Measurements from ENCODE around the gene PLEKHJ1. TPM values are rescaled to one million over a fixed set of nuclear protein-coding genes. Genes with fewer than 3 reads are reported as not detected.

The PLEKHJ1 gene
- polyA plus RNA-seq, 1 donor from 2014 or later, result 219 TPM

DNA sequence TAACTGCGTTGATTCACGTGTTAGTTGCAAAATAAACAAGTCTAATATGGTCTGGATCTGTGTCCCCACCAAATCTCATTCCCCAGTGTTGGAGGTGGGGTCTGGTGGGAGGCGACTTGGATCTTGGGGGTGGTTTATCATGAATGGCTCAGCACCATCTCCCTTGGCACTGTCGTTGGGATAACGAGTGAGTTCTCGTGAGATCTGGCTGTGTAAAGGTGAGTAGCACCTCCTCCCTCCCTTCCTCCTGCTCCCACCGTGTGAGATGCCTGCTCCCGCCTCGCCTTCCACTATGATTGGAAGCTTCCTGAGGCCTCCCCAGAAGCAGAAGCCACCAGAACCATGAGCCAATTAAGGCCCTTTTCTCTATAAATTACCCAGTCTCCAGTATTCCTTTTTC, 41.0 kb upstream of the PLEKHJ1 start:
- TF ChIP-seq, protein P1, sequence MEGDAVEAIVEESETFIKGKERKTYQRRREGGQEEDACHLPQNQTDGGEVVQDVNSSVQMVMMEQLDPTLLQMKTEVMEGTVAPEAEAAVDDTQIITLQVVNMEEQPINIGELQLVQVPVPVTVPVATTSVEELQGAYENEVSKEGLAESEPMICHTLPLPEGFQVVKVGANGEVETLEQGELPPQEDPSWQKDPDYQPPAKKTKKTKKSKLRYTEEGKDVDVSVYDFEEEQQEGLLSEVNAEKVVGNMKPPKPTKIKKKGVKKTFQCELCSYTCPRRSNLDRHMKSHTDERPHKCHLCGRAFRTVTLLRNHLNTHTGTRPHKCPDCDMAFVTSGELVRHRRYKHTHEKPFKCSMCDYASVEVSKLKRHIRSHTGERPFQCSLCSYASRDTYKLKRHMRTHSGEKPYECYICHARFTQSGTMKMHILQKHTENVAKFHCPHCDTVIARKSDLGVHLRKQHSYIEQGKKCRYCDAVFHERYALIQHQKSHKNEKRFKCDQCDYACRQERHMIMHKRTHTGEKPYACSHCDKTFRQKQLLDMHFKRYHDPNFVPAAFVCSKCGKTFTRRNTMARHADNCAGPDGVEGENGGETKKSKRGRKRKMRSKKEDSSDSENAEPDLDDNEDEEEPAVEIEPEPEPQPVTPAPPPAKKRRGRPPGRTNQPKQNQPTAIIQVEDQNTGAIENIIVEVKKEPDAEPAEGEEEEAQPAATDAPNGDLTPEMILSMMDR (IDR thresholded peaks at IDR 0.05; ENCODE audit: poor library complexity, severe bottlenecking), result no peak
- TF ChIP-seq POLR2AphosphoS5 (IDR thresholded peaks at IDR 0.05), result no peak
- TF ChIP-seq TAF1 (IDR thresholded peaks at IDR 0.05; ENCODE audit: low read depth), result no peak
- no peak for TF ChIP-seq EZH2 (IDR thresholded peaks at IDR 0.05; ENCODE audit: borderline replicate concordance, insufficient read depth, low read length, poor library complexity, severe bottlenecking)
- TF ChIP-seq, protein P2, sequence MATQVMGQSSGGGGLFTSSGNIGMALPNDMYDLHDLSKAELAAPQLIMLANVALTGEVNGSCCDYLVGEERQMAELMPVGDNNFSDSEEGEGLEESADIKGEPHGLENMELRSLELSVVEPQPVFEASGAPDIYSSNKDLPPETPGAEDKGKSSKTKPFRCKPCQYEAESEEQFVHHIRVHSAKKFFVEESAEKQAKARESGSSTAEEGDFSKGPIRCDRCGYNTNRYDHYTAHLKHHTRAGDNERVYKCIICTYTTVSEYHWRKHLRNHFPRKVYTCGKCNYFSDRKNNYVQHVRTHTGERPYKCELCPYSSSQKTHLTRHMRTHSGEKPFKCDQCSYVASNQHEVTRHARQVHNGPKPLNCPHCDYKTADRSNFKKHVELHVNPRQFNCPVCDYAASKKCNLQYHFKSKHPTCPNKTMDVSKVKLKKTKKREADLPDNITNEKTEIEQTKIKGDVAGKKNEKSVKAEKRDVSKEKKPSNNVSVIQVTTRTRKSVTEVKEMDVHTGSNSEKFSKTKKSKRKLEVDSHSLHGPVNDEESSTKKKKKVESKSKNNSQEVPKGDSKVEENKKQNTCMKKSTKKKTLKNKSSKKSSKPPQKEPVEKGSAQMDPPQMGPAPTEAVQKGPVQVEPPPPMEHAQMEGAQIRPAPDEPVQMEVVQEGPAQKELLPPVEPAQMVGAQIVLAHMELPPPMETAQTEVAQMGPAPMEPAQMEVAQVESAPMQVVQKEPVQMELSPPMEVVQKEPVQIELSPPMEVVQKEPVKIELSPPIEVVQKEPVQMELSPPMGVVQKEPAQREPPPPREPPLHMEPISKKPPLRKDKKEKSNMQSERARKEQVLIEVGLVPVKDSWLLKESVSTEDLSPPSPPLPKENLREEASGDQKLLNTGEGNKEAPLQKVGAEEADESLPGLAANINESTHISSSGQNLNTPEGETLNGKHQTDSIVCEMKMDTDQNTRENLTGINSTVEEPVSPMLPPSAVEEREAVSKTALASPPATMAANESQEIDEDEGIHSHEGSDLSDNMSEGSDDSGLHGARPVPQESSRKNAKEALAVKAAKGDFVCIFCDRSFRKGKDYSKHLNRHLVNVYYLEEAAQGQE (IDR thresholded peaks at IDR 0.05; ENCODE audit: borderline replicate concordance), result no peak
- no peak for TF ChIP-seq RAD21 (conservative IDR thresholded peaks at IDR 0.05)
- TF ChIP-seq SMC3 (conservative IDR thresholded peaks at IDR 0.05; ENCODE audit: poor library complexity), result no peak
- TF ChIP-seq EP300 (conservative IDR thresholded peaks at IDR 0.05; ENCODE audit: poor library complexity, severe bottlenecking), result no peak
- TF ChIP-seq MXI1 (conservative IDR thresholded peaks at IDR 0.05; ENCODE audit: poor library complexity, severe bottlenecking), result no peak
- Histone ChIP-seq H4K20me1 (ENCODE audit: insufficient read depth) (peaks cover 18% of the 10 kb centered on the region), H3K4me3 (ENCODE audit: low read length) (no peak overlapping the region), H2AFZ (ENCODE audit: low read depth, low read length) (no peak overlapping the region), H3K79me2 (replicated peaks; ENCODE audit: insufficient read depth, low read length) (peaks cover 21% of the 10 kb centered on the region), H3K9me3 (ENCODE audit: low read length) (no peaks in the 10 kb centered on the region), H3K9ac (ENCODE audit: low read length) (no peak overlapping the region), H3K27me3 (ENCODE audit: insufficient read depth, low read depth, low read length) (peaks cover 5% of the 10 kb centered on the region), H3F3A (ENCODE audit: insufficient read depth, low read length, poor library complexity, severe bottlenecking) (peaks cover 4% of the 10 kb centered on the region), H3K36me3 (ENCODE audit: insufficient read depth, low read length) (no peaks in the 10 kb centered on the region), H3K4me2 (ENCODE audit: low read length) (no peak overlapping the region), H3K9me2 (ENCODE audit: insufficient read depth, low read length) (no peaks in the 10 kb centered on the region), H3K27ac (ENCODE audit: low read length) (no peak overlapping the region)

DNA sequence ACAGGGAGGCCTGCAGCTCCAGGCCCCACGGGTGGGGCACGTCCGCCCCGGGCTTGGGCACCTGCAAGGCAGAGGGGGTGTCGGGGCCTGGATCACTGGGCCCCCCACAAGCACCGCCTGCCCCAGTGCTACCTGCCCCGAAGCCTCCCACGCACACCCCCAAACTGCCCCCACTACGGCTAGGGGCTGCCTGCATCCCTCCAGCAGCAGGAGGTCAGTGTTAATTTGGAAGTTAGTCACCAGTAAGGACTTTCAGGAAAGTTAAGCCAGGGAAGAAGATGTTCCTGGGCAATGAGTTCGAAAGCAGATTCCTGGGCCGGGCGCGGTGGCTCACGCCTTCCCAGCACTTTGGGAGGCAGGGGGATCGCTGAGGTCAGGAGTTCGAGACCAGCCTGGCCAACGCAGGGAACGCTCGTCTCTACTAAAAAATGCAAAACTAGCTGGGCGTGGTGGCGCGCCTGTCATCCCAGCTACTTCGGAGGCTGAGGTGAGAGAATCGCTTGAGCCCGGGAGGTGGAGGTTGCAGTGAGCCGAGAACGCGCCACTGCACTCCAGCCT, 40.4 kb upstream of the PLEKHJ1 start:
- H3K36me3 ChIP-seq (ENCODE audit: insufficient read depth, low read length), result no peaks in the 10 kb centered on the region
- H3K4me3 ChIP-seq (ENCODE audit: low read length), result no peak overlapping the region
- no peaks in the 10 kb centered on the region for H3K9me3 ChIP-seq (ENCODE audit: low read length)
- H3F3A ChIP-seq (ENCODE audit: insufficient read depth, low read length, poor library complexity, severe bottlenecking), result peaks cover 4% of the 10 kb centered on the region
- H3K9ac ChIP-seq (ENCODE audit: low read length), result no peak overlapping the region
- H3K9me2 ChIP-seq (ENCODE audit: insufficient read depth, low read length), result no peaks in the 10 kb centered on the region
- no peaks in the 10 kb centered on the region for H3K27me3 ChIP-seq (ENCODE audit: insufficient read depth, low read depth, low read length)
- H3K79me2 ChIP-seq (replicated peaks; ENCODE audit: insufficient read depth, low read length), result peaks cover 25% of the 10 kb centered on the region
- H3K27ac ChIP-seq (ENCODE audit: low read length), result no peak overlapping the region
- H3K4me2 ChIP-seq (ENCODE audit: low read length), result no peak overlapping the region
- TF ChIP-seq, protein P2 (IDR thresholded peaks at IDR 0.05; ENCODE audit: borderline replicate concordance), result no peak
- TF ChIP-seq POLR2AphosphoS5 (IDR thresholded peaks at IDR 0.05), result no peak
- no peak for TF ChIP-seq TAF1 (IDR thresholded peaks at IDR 0.05; ENCODE audit: low read depth)
- no peak for TF ChIP-seq MXI1 (conservative IDR thresholded peaks at IDR 0.05; ENCODE audit: poor library complexity, severe bottlenecking)
- no peak for TF ChIP-seq RAD21 (conservative IDR thresholded peaks at IDR 0.05)
- no peak for TF ChIP-seq SMC3 (conservative IDR thresholded peaks at IDR 0.05; ENCODE audit: poor library complexity)
- TF ChIP-seq EZH2 (IDR thresholded peaks at IDR 0.05; ENCODE audit: borderline replicate concordance, insufficient read depth, low read length, poor library complexity, severe bottlenecking), result no peak
- TF ChIP-seq, protein P1 (IDR thresholded peaks at IDR 0.05; ENCODE audit: poor library complexity, severe bottlenecking), result no peak
- no peak for TF ChIP-seq EP300 (conservative IDR thresholded peaks at IDR 0.05; ENCODE audit: poor library complexity, severe bottlenecking)
- H4K20me1 ChIP-seq (ENCODE audit: insufficient read depth), result peaks cover 23% of the 10 kb centered on the region
- H2AFZ ChIP-seq (ENCODE audit: low read depth, low read length), result no peak overlapping the region

Measured in neural cell (in vitro differentiated cells).